ENCODE data around the gene MEPE.

The MEPE gene

GRCh38 chr4:87805971-87806370 is 26.8 kb upstream of the MEPE start:
- TF ChIP-seq ZFX (IDR thresholded peaks at IDR 0.05) (no peak), CTCF (conservative IDR thresholded peaks at IDR 0.05) (no peak)
- H3K27ac ChIP-seq = no peak overlapping the region

- no peak overlapping the region for H3K27ac ChIP-seq
- no peak for TF ChIP-seq CTCF (conservative IDR thresholded peaks at IDR 0.05)
- no peak for TF ChIP-seq ZFX (IDR thresholded peaks at IDR 0.05)
Measured at GRCh38 chr4:87806520-87806919, 26.2 kb upstream of the MEPE start.

GRCh38 chr4:87807402-87807801 is 25.4 kb upstream of the MEPE start:
- TF ChIP-seq CTCF (conservative IDR thresholded peaks at IDR 0.05) (no peak), ZFX (IDR thresholded peaks at IDR 0.05) (no peak)
- no peak overlapping the region for H3K27ac ChIP-seq

- TF ChIP-seq CTCF (conservative IDR thresholded peaks at IDR 0.05) (no peak), ZFX (IDR thresholded peaks at IDR 0.05) (no peak)
Measured at GRCh38 chr4:87811977-87812376, 20.8 kb upstream of the MEPE start.

GRCh38 chr4:87819281-87819919 is 13.4 kb upstream of the MEPE start:
- no peak overlapping the region for H3K27ac ChIP-seq
- TF ChIP-seq CTCF (conservative IDR thresholded peaks at IDR 0.05) = no peak
- TF ChIP-seq ZFX (IDR thresholded peaks at IDR 0.05) = no peak

More at GRCh38 chr4:87811977-87812376, 20.8 kb upstream of the MEPE start:
- H3K27ac ChIP-seq = no peak overlapping the region

- H3K27ac ChIP-seq = no peak overlapping the region
- no peak for TF ChIP-seq CTCF (conservative IDR thresholded peaks at IDR 0.05)
- TF ChIP-seq ZFX (IDR thresholded peaks at IDR 0.05) = no peak
Measured at GRCh38 chr4:87823200-87823599, 9.6 kb upstream of the MEPE start.

- TF ChIP-seq CTCF (conservative IDR thresholded peaks at IDR 0.05) = no peak
- TF ChIP-seq ZFX (IDR thresholded peaks at IDR 0.05) = no peak
- no peak overlapping the region for H3K27ac ChIP-seq
Measured at GRCh38 chr4:87823724-87824123, 9.0 kb upstream of the MEPE start.

Data from C4-2B (cell line).